WTC11 (cell line): ENCODE data around the gene EGR4. TPM values are rescaled to one million over a fixed set of nuclear protein-coding genes. Genes with fewer than 3 reads are reported as not detected.

ENCODE experiments used
- ATAC-seq: fragments of 200-7000 bp; cut with Tn5 transposase; 2 replicates; pipeline ENCODE4 v1.10.0; 2021; ENCODE audit warnings: mild to moderate bottlenecking, moderate library complexity
- CTCF ChIA-PET: fragments of 300-600 bp; sonication (Branson Sonifier 250); formaldehyde crosslinking; loops from one replicate; lab custom pipeline; 2021; ENCODE audit warnings: antibody characterized with exemption; lab: Charles Lee
- POLR2A ChIA-PET: fragments of 350-600 bp; sonication (Branson Sonifier 250); formaldehyde crosslinking; loops from one replicate; lab custom pipeline; 2021; ENCODE audit warnings: antibody characterized with exemption; lab: Charles Lee
- DNase-seq: peaks from one replicate; pipeline ENCODE4 v3.0.0; 2021; ENCODE audit warnings: low spot score
- H3K27ac Mint-ChIP-seq: 2 replicates; pipeline ENCODE4 v1.8.0; 2021; ENCODE audit warnings: mixed read lengths
- H3K27me3 Mint-ChIP-seq: 2 replicates; pipeline ENCODE4 v1.8.0; 2021; ENCODE audit warnings: low read depth, mild to moderate bottlenecking, moderate library complexity, mixed read lengths
- H3K36me3 Mint-ChIP-seq: 2 replicates; pipeline ENCODE4 v1.8.0; 2021; ENCODE audit warnings: mixed read lengths
- H3K4me1 Mint-ChIP-seq: 2 replicates; pipeline ENCODE4 v1.8.0; 2022; ENCODE audit warnings: mixed read lengths
- H3K4me3 Mint-ChIP-seq: 2 replicates; pipeline ENCODE4 v1.8.0; 2021; ENCODE audit warnings: mild to moderate bottlenecking, moderate library complexity, mixed read lengths
- H3K9me3 Mint-ChIP-seq: 2 replicates; pipeline ENCODE4 v1.8.0; 2021; ENCODE audit warnings: mixed read lengths
- AR ChIP-seq: fragments of 250-450 bp; sonication (Bioruptor Pico); IDR thresholded peaks from 2 replicates; pipeline ENCODE4 v1.9.0; 2021; ENCODE audit warnings: mild to moderate bottlenecking
- ATF1 ChIP-seq: sonication (generic); formaldehyde crosslinking; IDR thresholded peaks from 2 replicates; pipeline ENCODE4 v1.8.1; 2023; ENCODE audit warnings: mild to moderate bottlenecking, moderate library complexity, missing genetic modification reagents
- CBFB ChIP-seq: sonication (generic); formaldehyde crosslinking; IDR thresholded peaks from 2 replicates; pipeline ENCODE4 v1.8.1; 2022; ENCODE audit warnings: mild to moderate bottlenecking, low read depth, missing genetic modification reagents
- CREB1 ChIP-seq: sonication (generic); formaldehyde crosslinking; IDR thresholded peaks from 2 replicates; pipeline ENCODE4 v1.8.0; 2023; ENCODE audit warnings: mild to moderate bottlenecking, missing genetic modification reagents
- E2F5 ChIP-seq: sonication (generic); formaldehyde crosslinking; IDR thresholded peaks from 2 replicates; pipeline ENCODE4 v1.8.1; 2022; ENCODE audit warnings: mild to moderate bottlenecking, moderate library complexity, missing genetic modification reagents
- ELF4 ChIP-seq: sonication (generic); formaldehyde crosslinking; IDR thresholded peaks from 2 replicates; pipeline ENCODE4 v1.8.1; 2022; ENCODE audit warnings: low read depth, mild to moderate bottlenecking, moderate library complexity, missing genetic modification reagents
- ESRRA ChIP-seq: sonication (generic); formaldehyde crosslinking; IDR thresholded peaks from 2 replicates; pipeline ENCODE4 v1.8.1; 2022; ENCODE audit warnings: mild to moderate bottlenecking, missing genetic modification reagents, borderline replicate concordance
- FOXK1 ChIP-seq: sonication (generic); formaldehyde crosslinking; IDR thresholded peaks from 2 replicates; pipeline ENCODE4 v1.8.0; 2022; ENCODE audit warnings: mild to moderate bottlenecking, moderate library complexity, missing genetic modification reagents
- FOXP1 ChIP-seq: sonication (generic); formaldehyde crosslinking; IDR thresholded peaks from 2 replicates; pipeline ENCODE4 v1.8.0; 2022; ENCODE audit warnings: missing genetic modification reagents, mild to moderate bottlenecking, moderate library complexity, borderline replicate concordance
- IRF1 ChIP-seq: sonication (generic); formaldehyde crosslinking; IDR thresholded peaks from 2 replicates; pipeline ENCODE4 v1.8.0; 2023; ENCODE audit warnings: missing genetic modification reagents
- IRF2 ChIP-seq: sonication (generic); formaldehyde crosslinking; IDR thresholded peaks from 2 replicates; pipeline ENCODE4 v1.8.0; 2022; ENCODE audit warnings: low read depth, missing genetic modification reagents, borderline replicate concordance
- JAZF1 ChIP-seq: fragments of 250-450 bp; sonication (Bioruptor Pico); IDR thresholded peaks from 2 replicates; pipeline ENCODE4 v1.9.0; 2021; ENCODE audit warnings: moderate library complexity, mild to moderate bottlenecking, inconsistent platforms
- JUN ChIP-seq: sonication (generic); formaldehyde crosslinking; IDR thresholded peaks from 2 replicates; pipeline ENCODE4 v1.8.0; 2023; ENCODE audit warnings: mild to moderate bottlenecking, missing genetic modification reagents
- MAX ChIP-seq: sonication (generic); formaldehyde crosslinking; IDR thresholded peaks from 2 replicates; pipeline ENCODE4 v1.8.0; 2022; ENCODE audit warnings: mild to moderate bottlenecking, missing genetic modification reagents
- NFYB ChIP-seq: sonication (generic); formaldehyde crosslinking; conservative IDR thresholded peaks from 2 replicates; pipeline ENCODE4 v1.8.0; 2022; ENCODE audit warnings: low read depth, missing genetic modification reagents
- NR2C2 ChIP-seq: sonication (generic); formaldehyde crosslinking; IDR thresholded peaks from 2 replicates; pipeline ENCODE4 v1.8.0; 2022; ENCODE audit warnings: mild to moderate bottlenecking, missing genetic modification reagents
- PRRX2 ChIP-seq: fragments of 250-450 bp; sonication (Bioruptor Pico); IDR thresholded peaks from 2 replicates; pipeline ENCODE4 v1.8.0; 2021; ENCODE audit warnings: mild to moderate bottlenecking
- SMAD3 ChIP-seq: sonication (generic); formaldehyde crosslinking; IDR thresholded peaks from 2 replicates; pipeline ENCODE4 v1.8.0; 2022; ENCODE audit warnings: missing genetic modification reagents, mild to moderate bottlenecking, borderline replicate concordance
- TCF7 ChIP-seq: sonication (generic); formaldehyde crosslinking; IDR thresholded peaks from 2 replicates; pipeline ENCODE4 v1.8.0; 2022; ENCODE audit warnings: mild to moderate bottlenecking, low read depth, missing genetic modification reagents, moderate library complexity
- ZNF121 ChIP-seq: sonication (generic); formaldehyde crosslinking; IDR thresholded peaks from 2 replicates; pipeline ENCODE4 v1.8.0; 2023; ENCODE audit warnings: missing genetic modification reagents
- ZNF138 ChIP-seq: sonication (generic); formaldehyde crosslinking; conservative IDR thresholded peaks from 2 replicates; pipeline ENCODE4 v1.8.1; 2022; ENCODE audit warnings: mild to moderate bottlenecking, moderate library complexity, missing genetic modification reagents
- ZNF396 ChIP-seq: fragments of 250-450 bp; sonication (Bioruptor Pico); IDR thresholded peaks from 2 replicates; pipeline ENCODE4 v1.8.0; 2021; ENCODE audit warnings: mild to moderate bottlenecking, moderate library complexity, borderline replicate concordance
- ZNF671 ChIP-seq: fragments of 250-450 bp; sonication (Bioruptor Pico); IDR thresholded peaks from 2 replicates; pipeline ENCODE4 v1.8.0; 2021; ENCODE audit warnings: mild to moderate bottlenecking
- total RNA-seq: library from RNA; stranded (reverse); gene quantifications from 3 replicates; pipeline ENCODE4 v1.2.3, GENCODE V29; 2021
- TF ChIP-seq, protein P1 (sequence below): sonication (generic); formaldehyde crosslinking; IDR thresholded peaks from 2 replicates; pipeline ENCODE4 v1.8.1; 2023; ENCODE audit warnings: mild to moderate bottlenecking, missing genetic modification reagents
- TF ChIP-seq, protein P2 (sequence below): sonication (generic); formaldehyde crosslinking; IDR thresholded peaks from 2 replicates; pipeline ENCODE4 v1.8.1; 2022; ENCODE audit warnings: mild to moderate bottlenecking, missing genetic modification reagents, moderate library complexity, borderline replicate concordance
- TF ChIP-seq, protein P3 (sequence below): fragments of 250-450 bp; sonication (Bioruptor Pico); IDR thresholded peaks from 2 replicates; pipeline ENCODE4 v1.9.0; 2021; ENCODE audit warnings: mild to moderate bottlenecking
- TF ChIP-seq, protein P4 (sequence below): sonication (generic); formaldehyde crosslinking; IDR thresholded peaks from 2 replicates; pipeline ENCODE4 v1.8.1; 2023; ENCODE audit warnings: mild to moderate bottlenecking, missing genetic modification reagents, moderate library complexity

EGR4 gene
- total RNA-seq, 1 experiment from 2014 or later = 0.13 TPM

DNA sequence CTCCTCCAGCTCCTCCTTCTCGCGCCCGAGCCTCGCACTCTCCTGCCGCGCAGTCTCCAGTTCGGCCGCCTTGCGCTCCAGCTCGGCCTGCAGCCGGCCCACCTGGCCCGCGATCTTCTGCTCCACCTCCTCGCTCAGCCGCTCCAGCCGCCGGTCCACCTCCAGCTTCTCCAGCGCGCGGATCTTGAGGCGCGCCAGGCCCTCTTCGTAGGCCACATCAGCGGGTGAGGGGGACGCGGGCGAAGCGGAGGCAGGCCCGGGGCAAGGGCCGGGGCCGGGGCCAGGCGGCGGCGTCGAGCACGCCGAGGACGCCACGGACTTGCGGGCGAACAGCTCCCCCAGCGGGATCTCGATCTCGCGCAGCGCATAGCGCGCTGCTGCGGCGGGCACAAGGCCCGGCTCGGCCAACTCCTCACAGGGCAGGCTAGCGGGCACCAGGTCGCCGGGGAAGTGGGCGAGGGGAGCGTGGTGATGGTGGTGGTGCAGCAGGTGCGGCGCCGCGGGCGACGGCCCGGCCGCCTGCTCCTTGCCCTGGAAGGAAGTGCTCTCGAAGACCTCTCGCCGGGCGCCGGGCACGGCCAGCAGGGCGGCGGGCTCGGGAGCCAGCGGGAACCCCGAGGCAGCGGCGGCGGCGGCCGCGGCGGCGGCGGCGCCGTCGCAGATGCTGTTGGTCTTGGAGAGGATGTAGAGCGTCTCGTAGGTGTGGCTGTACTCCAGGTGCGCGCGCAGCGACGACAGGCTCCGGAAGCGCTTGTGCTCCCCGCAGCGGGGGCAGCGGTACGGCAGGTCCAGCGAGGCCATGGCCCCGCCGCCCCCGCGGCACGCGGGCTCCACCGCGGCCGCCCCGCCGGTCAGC, 24.3 kb downstream of the EGR4 start:
- H3K27ac Mint-ChIP-seq = no peak overlapping the region
- TF ChIP-seq IRF2 = no peak; the same call in 1 of the 2 replicates
- peak; percentile 85 for TF ChIP-seq JUN (CRISPR knock-in tag)
- peak; percentile 67; the same call in 1 of the 2 replicates for TF ChIP-seq ATF1 (CRISPR knock-in tag)
- TF ChIP-seq IRF1 (CRISPR knock-in tag) = peak; percentile 95
- TF ChIP-seq ZNF121 (CRISPR knock-in tag) = 0 out of 2 replicates have a peak, but pooled peaks have one; percentile 13
- TF ChIP-seq E2F5 (CRISPR knock-in tag) = 0 out of 2 replicates have a peak, but pooled peaks have one; percentile 24
- TF ChIP-seq CREB1 (CRISPR knock-in tag) = peak; percentile 83; the same call in 1 of the 2 replicates
- TF ChIP-seq NFYB = no peak
- TF ChIP-seq FOXP1 (CRISPR knock-in tag) = peak; percentile 92
- TF ChIP-seq, protein P1, sequence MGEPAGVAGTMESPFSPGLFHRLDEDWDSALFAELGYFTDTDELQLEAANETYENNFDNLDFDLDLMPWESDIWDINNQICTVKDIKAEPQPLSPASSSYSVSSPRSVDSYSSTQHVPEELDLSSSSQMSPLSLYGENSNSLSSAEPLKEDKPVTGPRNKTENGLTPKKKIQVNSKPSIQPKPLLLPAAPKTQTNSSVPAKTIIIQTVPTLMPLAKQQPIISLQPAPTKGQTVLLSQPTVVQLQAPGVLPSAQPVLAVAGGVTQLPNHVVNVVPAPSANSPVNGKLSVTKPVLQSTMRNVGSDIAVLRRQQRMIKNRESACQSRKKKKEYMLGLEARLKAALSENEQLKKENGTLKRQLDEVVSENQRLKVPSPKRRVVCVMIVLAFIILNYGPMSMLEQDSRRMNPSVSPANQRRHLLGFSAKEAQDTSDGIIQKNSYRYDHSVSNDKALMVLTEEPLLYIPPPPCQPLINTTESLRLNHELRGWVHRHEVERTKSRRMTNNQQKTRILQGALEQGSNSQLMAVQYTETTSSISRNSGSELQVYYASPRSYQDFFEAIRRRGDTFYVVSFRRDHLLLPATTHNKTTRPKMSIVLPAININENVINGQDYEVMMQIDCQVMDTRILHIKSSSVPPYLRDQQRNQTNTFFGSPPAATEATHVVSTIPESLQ = no peak
- peak; percentile 87; the same call in 1 of the 2 replicates for TF ChIP-seq CBFB (CRISPR knock-in tag)
- TF ChIP-seq, protein P2, sequence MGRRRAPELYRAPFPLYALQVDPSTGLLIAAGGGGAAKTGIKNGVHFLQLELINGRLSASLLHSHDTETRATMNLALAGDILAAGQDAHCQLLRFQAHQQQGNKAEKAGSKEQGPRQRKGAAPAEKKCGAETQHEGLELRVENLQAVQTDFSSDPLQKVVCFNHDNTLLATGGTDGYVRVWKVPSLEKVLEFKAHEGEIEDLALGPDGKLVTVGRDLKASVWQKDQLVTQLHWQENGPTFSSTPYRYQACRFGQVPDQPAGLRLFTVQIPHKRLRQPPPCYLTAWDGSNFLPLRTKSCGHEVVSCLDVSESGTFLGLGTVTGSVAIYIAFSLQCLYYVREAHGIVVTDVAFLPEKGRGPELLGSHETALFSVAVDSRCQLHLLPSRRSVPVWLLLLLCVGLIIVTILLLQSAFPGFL (CRISPR knock-in tag) = no peak
- 0 out of 2 replicates have a peak, but pooled peaks have one; percentile 26 for TF ChIP-seq TCF7
- TF ChIP-seq, protein P3, sequence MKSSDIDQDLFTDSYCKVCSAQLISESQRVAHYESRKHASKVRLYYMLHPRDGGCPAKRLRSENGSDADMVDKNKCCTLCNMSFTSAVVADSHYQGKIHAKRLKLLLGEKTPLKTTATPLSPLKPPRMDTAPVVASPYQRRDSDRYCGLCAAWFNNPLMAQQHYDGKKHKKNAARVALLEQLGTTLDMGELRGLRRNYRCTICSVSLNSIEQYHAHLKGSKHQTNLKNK (CRISPR knock-in tag) = no peak
- TF ChIP-seq ZNF396 (CRISPR knock-in tag) = no peak
- TF ChIP-seq PRRX2 (CRISPR knock-in tag) = no peak; the same call in 1 of the 2 replicates
- TF ChIP-seq FOXK1 = peak; percentile 75; the same call in 1 of the 2 replicates
- TF ChIP-seq, protein P4, sequence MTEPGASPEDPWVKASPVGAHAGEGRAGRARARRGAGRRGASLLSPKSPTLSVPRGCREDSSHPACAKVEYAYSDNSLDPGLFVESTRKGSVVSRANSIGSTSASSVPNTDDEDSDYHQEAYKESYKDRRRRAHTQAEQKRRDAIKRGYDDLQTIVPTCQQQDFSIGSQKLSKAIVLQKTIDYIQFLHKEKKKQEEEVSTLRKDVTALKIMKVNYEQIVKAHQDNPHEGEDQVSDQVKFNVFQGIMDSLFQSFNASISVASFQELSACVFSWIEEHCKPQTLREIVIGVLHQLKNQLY (CRISPR knock-in tag) = 0 out of 2 replicates have a peak, but pooled peaks have one; percentile 27
- TF ChIP-seq SMAD3 (CRISPR knock-in tag) = peak; percentile 85; the same call in 1 of the 2 replicates
- no peak for TF ChIP-seq AR
- TF ChIP-seq ELF4 (CRISPR knock-in tag) = peak; percentile 91
- no peak for TF ChIP-seq JAZF1 (CRISPR knock-in tag)
- TF ChIP-seq ESRRA (CRISPR knock-in tag) = peak; percentile 40; the same call in 1 of the 2 replicates
- peak; percentile 69; the same call in 1 of the 2 replicates for TF ChIP-seq ZNF138
- TF ChIP-seq NR2C2 (CRISPR knock-in tag) = peak; percentile 79; the same call in 1 of the 2 replicates
- TF ChIP-seq MAX (CRISPR knock-in tag) = peak; percentile 93
- no peak for TF ChIP-seq ZNF671 (CRISPR knock-in tag)

More for the DNA sequence above, 24.3 kb downstream of the EGR4 start:
- no peaks in the 10 kb centered on the region for H3K9me3 Mint-ChIP-seq
- peaks cover 14% of the 10 kb centered on the region for H3K4me1 Mint-ChIP-seq
- H3K4me3 Mint-ChIP-seq = peak overlapping the region; percentile 51
- H3K27me3 Mint-ChIP-seq = peaks cover 36% of the 10 kb centered on the region
- ChIA-PET CTCF (interaction anchor here (0.5 to 1.7 kb wide), 17 partner anchors 9 to 578 kb away, joined by 3 to 37 read pairs (median 5); partner anchors contain the start of genes CCT7, EGR4, FBXO41 and NOTO), POLR2A (interaction anchor here (0.9 to 1.8 kb wide), 5 partner anchors 12 to 56 kb away, joined by 3 to 12 read pairs (median 7); partner anchors contain the start of gene CCT7)
- DNase-seq (peak; percentile 82), ATAC-seq (peak; percentile 78)
- H3K36me3 Mint-ChIP-seq = no peaks in the 10 kb centered on the region
